Measurements from ENCODE around the gene HORMAD2. TPM values are rescaled to one million over a fixed set of nuclear protein-coding genes. Genes with fewer than 3 reads are reported as not detected.

Gene HORMAD2
- total RNA-seq, 1 donor from 2014 or later: not detected

- Mint-ChIP-seq H3K4me3 (no peak overlapping the region), H3K36me3 (peaks cover 1% of the 10 kb centered on the region), H3K27me3 (no peaks in the 10 kb centered on the region), H3K4me1 (ENCODE audit: unreplicated experiment) (peaks cover 33% of the 10 kb centered on the region), H3K27ac (peak overlapping the region; percentile 56), H3K9me3 (no peaks in the 10 kb centered on the region)
- DNase-seq (ENCODE audit: extremely low spot score, unreplicated experiment): no peak
- no peak for TF ChIP-seq CTCF (conservative IDR thresholded peaks at IDR 0.05)
Observed at GRCh38 chr22:30036656-30037055, 43.6 kb upstream of the HORMAD2 start.

GRCh38 chr22:30038219-30038618 lies 42.0 kb upstream of the HORMAD2 start:
- Mint-ChIP-seq H3K4me3 (peak overlapping the region; percentile 13), H3K9me3 (no peaks in the 10 kb centered on the region), H3K27me3 (no peaks in the 10 kb centered on the region), H3K27ac (peak overlapping the region; percentile 88), H3K4me1 (ENCODE audit: unreplicated experiment) (peaks cover 31% of the 10 kb centered on the region), H3K36me3 (peaks cover 4% of the 10 kb centered on the region)
- TF ChIP-seq CTCF (conservative IDR thresholded peaks at IDR 0.05): no peak
- no peak for DNase-seq (ENCODE audit: extremely low spot score, unreplicated experiment)

GRCh38 chr22:30040499-30041260 lies 39.6 kb upstream of the HORMAD2 start:
- peaks cover 45% of the 10 kb centered on the region for H3K4me1 Mint-ChIP-seq (ENCODE audit: unreplicated experiment)
- H3K9me3 Mint-ChIP-seq: peaks cover 5% of the 10 kb centered on the region
- DNase-seq (ENCODE audit: extremely low spot score, unreplicated experiment): no peak
- no peak overlapping the region for H3K4me3 Mint-ChIP-seq
- H3K27ac Mint-ChIP-seq: no peak overlapping the region
- H3K36me3 Mint-ChIP-seq: peaks cover 4% of the 10 kb centered on the region
- no peaks in the 10 kb centered on the region for H3K27me3 Mint-ChIP-seq
- TF ChIP-seq CTCF (conservative IDR thresholded peaks at IDR 0.05): no peak

- peaks cover 4% of the 10 kb centered on the region for H3K36me3 Mint-ChIP-seq
- H3K4me1 Mint-ChIP-seq (ENCODE audit: unreplicated experiment): peaks cover 38% of the 10 kb centered on the region
- no peak for TF ChIP-seq CTCF (conservative IDR thresholded peaks at IDR 0.05)
- H3K27me3 Mint-ChIP-seq: no peaks in the 10 kb centered on the region
- peaks cover 5% of the 10 kb centered on the region for H3K9me3 Mint-ChIP-seq
- H3K27ac Mint-ChIP-seq: peak overlapping the region; percentile 49
- no peak for DNase-seq (ENCODE audit: extremely low spot score, unreplicated experiment)
- H3K4me3 Mint-ChIP-seq: no peak overlapping the region
Observed at GRCh38 chr22:30041475-30041874, 38.8 kb upstream of the HORMAD2 start.

GRCh38 chr22:30041881-30042280 lies 38.4 kb upstream of the HORMAD2 start:
- Mint-ChIP-seq H3K36me3 (peaks cover 4% of the 10 kb centered on the region), H3K27me3 (no peaks in the 10 kb centered on the region), H3K9me3 (peaks cover 5% of the 10 kb centered on the region), H3K27ac (peak overlapping the region; percentile 49), H3K4me3 (no peak overlapping the region), H3K4me1 (ENCODE audit: unreplicated experiment) (peaks cover 38% of the 10 kb centered on the region)
- DNase-seq (ENCODE audit: extremely low spot score, unreplicated experiment): no peak
- TF ChIP-seq CTCF (conservative IDR thresholded peaks at IDR 0.05): no peak
